Testis (tissue), 3 donors: Measurements from ENCODE around the gene HSPA6. TPM values are rescaled to one million over a fixed set of nuclear protein-coding genes. Genes with fewer than 3 reads are reported as not detected.

Experiments used
- DNase-seq: peaks from one replicate; pipeline ENCODE4 v3.0.0-alpha.2; 2019
- H3K27ac ChIP-seq, 2 donors: fragments of 200-600 bp; sonication (generic); one replicate each; pipeline ENCODE4 v1.5.1; 2019
- H3K27me3 ChIP-seq: fragments of 200-600 bp; sonication (generic); one replicate; pipeline ENCODE4 v1.5.1; 2019
- H3K36me3 ChIP-seq: fragments of 200-600 bp; sonication (generic); one replicate; pipeline ENCODE4 v1.5.1; 2017; ENCODE audit warnings: low read depth; ENCODE audit errors: missing control alignments
- H3K4me1 ChIP-seq: fragments of 200-600 bp; sonication (generic); one replicate; pipeline ENCODE4 v1.5.1; 2019
- H3K4me3 ChIP-seq, 2 donors: fragments of 200-600 bp; sonication (generic); one replicate each; pipeline ENCODE4 v1.5.1; 2017 to 2019
- H3K9me3 ChIP-seq: fragments of 200-600 bp; sonication (generic); one replicate; pipeline ENCODE4 v1.5.1; 2017
- POLR2A ChIP-seq: fragments of 450-650 bp; IDR thresholded peaks from one replicate; pipeline ENCODE4 v1.6.1; 2017; ENCODE audit warnings: antibody characterized with exemption, mild to moderate bottlenecking, moderate library complexity
- WGBS, 2 donors: methylation state at CpG; one replicate each; pipeline ENCODE4 v1.1.5; 2018; 5-methylcytosine and 5-hydroxymethylcytosine counted together
- intact Hi-C: fragments of 100-400 bp; cut with DNase I; formaldehyde crosslinking; loops from one replicate; pipeline ENCODE4 v1.15.1; 2023; ENCODE audit warnings: low total_unique reads
- polyA plus RNA-seq: library from polyadenylated mRNA; stranded (reverse); fragments of 350-450 nt; fragmentation: Illumina TruSeq; extraction: RNeasy Lipid Tissue Mini Kit (QIAGEN cat#74804); gene quantifications from one replicate; pipeline ENCODE4 v1.2.3, GENCODE V29; 2014; ENCODE audit warnings: low read depth, low replicate concordance; ENCODE audit not compliant: insufficient read depth
- total RNA-seq, 2 donors: library from RNA; depleted of rRNA; stranded (reverse); fragments of >200 nt; gene quantifications; one replicate each; pipeline ENCODE4 v1.2.3, GENCODE V29; 2016
- TF ChIP-seq, protein P1 (sequence below), 3 experiments: fragments of 450-650 bp in 2 of 3; fragments of 200-600 bp in 1 of 3; sonication (generic) in 1 of 3; IDR thresholded peaks; one replicate each; pipeline ENCODE4 v1.5.1; 2016 to 2019; ENCODE audit warnings: antibody characterized with exemption in 3 of 3, mild to moderate bottlenecking in 2 of 3, moderate library complexity in 1 of 3

HSPA6 gene
- total and polyA plus RNA-seq, 3 donors from 2014 or later, result 0.94 to 2.8 (median 2.5) TPM

DNA sequence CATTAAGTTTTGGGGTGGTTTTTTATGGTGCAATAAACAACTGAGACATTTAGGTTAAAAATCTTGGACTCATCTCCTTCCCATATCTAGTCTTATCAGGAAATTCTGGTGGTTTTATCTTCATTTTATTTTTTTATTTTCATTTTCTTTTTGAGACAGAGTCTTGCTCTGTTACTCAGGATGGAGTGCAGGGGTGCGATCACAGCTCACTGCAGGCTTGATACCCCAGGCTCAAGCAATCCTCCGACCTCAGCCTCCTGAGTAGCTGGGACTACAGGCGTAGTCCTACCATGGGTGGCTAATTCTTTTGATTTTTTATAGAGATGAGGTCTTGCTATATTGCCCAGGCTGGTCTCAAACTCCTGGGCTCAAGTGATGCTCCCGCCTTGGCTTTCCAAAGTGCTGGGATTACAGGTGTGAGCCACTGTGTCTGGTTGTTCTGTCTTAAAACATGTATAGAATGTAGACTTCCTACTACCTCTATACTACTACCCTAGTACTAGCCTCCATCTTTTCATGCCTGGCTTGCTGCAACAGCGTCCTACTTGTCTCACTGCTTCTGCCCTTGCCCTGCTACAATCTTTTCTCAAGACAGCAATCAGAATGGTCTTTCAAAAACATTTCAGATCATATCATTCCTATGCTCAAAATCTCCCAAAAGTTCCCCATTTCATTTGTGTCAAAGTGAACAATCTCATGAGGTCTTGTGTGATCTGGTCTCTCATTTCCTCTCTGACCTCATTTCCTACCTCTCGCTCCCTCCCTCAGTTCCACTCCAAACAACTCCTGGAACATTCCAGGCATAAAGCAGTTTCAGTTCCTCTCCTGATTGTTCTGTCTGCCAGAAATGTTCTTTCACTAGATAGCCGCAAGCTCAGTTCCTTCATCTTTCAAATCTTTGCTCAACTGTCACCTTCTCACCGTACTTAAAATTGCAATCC lies 25.0 kb upstream of the HSPA6 start:
- 78 to 89% methylated on average over 8 of the region's 8 CpGs for WGBS, 2 donors
- intact Hi-C loops, result no loop called here
- Histone ChIP-seq H3K4me3 (no peak overlapping the region), H3K9me3 (no peaks in the 10 kb centered on the region), H3K4me1 (no peaks in the 10 kb centered on the region), H3K27ac (no peak overlapping the region), H3K27me3 (no peaks in the 10 kb centered on the region), H3K36me3 (no peaks in the 10 kb centered on the region)
- TF ChIP-seq, protein P1, sequence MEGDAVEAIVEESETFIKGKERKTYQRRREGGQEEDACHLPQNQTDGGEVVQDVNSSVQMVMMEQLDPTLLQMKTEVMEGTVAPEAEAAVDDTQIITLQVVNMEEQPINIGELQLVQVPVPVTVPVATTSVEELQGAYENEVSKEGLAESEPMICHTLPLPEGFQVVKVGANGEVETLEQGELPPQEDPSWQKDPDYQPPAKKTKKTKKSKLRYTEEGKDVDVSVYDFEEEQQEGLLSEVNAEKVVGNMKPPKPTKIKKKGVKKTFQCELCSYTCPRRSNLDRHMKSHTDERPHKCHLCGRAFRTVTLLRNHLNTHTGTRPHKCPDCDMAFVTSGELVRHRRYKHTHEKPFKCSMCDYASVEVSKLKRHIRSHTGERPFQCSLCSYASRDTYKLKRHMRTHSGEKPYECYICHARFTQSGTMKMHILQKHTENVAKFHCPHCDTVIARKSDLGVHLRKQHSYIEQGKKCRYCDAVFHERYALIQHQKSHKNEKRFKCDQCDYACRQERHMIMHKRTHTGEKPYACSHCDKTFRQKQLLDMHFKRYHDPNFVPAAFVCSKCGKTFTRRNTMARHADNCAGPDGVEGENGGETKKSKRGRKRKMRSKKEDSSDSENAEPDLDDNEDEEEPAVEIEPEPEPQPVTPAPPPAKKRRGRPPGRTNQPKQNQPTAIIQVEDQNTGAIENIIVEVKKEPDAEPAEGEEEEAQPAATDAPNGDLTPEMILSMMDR (IDR thresholded peaks at IDR 0.05), result no peak
- no peak for TF ChIP-seq POLR2A
- DNase-seq, result no peak

DNA sequence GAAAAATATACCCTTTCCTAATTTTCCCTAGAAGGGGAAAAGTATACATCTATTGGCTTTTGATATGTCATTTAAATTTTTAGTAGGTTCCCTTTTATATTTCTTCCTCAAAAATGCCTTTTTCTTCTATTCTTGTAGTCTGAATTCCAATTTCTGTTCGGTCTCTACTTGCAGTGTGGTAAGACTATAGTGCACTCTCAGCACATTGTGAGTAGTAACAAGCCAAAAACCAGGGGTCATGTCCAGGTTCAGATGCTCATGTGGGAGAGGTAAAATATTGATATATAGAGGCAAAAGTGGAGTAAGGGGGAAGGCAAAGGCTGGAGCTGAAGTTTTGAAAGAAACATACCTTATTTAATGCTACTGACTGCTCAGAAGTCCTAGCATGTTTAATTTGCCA lies 23.1 kb upstream of the HSPA6 start:
- no peak overlapping the region for H3K27ac ChIP-seq
- no peaks in the 10 kb centered on the region for H3K9me3 ChIP-seq
- no peak overlapping the region for H3K4me3 ChIP-seq
- intact Hi-C loops, result no loop called here
- no peaks in the 10 kb centered on the region for H3K27me3 ChIP-seq
- H3K36me3 ChIP-seq, result no peaks in the 10 kb centered on the region
- no peak for DNase-seq
- no peak for TF ChIP-seq POLR2A
- 86 to 96% methylated on average over 1 of the region's 1 CpG for WGBS, 2 donors
- no peaks in the 10 kb centered on the region for H3K4me1 ChIP-seq

DNA sequence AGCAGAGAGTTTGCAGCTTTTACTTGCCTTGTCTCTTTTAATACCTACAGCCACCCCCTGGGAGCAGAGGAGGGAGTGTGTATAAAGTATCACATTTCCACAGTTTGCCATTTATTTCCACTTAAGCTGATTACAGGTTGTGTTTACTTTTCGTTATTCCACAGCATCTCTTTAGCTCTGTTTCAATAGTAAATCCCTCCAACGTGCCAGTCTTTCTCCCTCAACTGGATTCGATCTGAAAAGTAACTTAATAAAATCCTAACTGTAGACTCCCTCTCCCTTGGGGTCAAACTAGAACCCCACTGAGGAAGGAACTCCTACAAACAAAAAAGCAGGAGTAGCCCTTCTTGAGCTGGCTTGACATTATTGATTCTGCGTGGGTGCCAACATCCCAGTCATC lies 22.2 kb upstream of the HSPA6 start:
- intact Hi-C loops, result no loop called here
- H3K36me3 ChIP-seq, result no peaks in the 10 kb centered on the region
- DNase-seq, result no peak
- TF ChIP-seq, protein P1 (IDR thresholded peaks at IDR 0.05), result no peak
- TF ChIP-seq POLR2A, result no peak
- no peak overlapping the region for H3K4me3 ChIP-seq
- no peak overlapping the region for H3K27ac ChIP-seq
- no peaks in the 10 kb centered on the region for H3K4me1 ChIP-seq
- H3K27me3 ChIP-seq, result no peaks in the 10 kb centered on the region
- H3K9me3 ChIP-seq, result no peaks in the 10 kb centered on the region
- 49 to 61% methylated on average over 4 of the region's 4 CpGs for WGBS, 2 donors

DNA sequence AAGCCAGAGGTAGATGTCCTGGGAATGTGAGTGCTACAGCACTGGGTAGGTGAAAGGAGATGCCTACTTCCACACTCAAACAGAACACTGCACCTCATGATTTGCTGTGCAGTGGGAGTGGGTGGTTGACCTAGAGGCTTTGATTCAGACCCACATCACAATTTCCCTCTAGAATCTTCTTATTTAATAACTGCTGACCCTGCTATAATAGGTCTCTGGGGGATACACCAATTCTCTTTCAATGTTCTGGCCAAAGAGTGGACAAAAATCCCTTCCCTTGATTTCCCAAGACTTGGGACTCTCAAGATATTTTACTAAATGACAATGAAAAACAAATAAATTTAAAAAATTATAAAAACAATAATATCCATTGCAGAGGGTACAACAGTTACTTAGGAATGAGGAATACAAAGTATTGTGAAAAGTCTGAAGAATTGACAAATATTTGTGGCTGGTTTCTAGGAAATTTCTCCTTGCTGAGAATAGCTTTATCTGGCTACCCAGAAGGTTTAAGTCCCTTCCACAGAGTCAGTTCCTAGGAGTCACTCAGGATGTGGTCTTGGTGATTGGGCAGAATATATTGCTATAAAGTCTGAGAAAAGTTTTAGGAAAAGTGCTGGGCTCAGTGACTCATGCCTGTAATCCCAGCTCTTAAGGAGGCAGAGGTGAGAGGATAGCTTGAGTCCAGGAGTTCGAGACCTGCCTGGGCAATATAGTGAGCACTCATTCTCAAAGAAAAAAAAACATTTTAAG lies 21.5 kb upstream of the HSPA6 start:
- intact Hi-C loops, result no loop called here
- TF ChIP-seq, protein P1 (IDR thresholded peaks at IDR 0.05), result no peak
- no peak for TF ChIP-seq POLR2A
- no peaks in the 10 kb centered on the region for H3K36me3 ChIP-seq
- DNase-seq, result no peak
- H3K4me1 ChIP-seq, result no peaks in the 10 kb centered on the region
- no peaks in the 10 kb centered on the region for H3K27me3 ChIP-seq
- WGBS, 2 donors, result 42 to 57% methylated on average over 1 of the region's 1 CpG
- no peak overlapping the region for H3K4me3 ChIP-seq
- no peak overlapping the region for H3K27ac ChIP-seq
- no peaks in the 10 kb centered on the region for H3K9me3 ChIP-seq

DNA sequence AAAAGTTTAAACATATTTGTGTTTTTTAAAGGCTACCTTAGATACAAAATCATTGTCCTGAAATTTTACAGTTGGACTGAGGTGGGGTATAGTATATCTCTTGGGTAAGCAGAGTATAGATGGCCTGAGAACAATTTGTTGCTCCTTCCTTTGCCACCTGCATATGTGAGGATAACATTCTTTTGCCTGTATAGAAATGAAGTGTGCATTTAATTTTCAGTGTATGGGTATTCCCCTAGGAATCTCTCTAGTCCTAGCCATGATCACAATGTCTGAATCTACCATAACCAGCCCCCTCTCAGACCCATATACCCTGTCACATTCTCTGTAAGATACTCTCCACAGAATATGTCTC lies 21.0 kb upstream of the HSPA6 start:
- Histone ChIP-seq H3K27ac (no peak overlapping the region), H3K36me3 (no peaks in the 10 kb centered on the region), H3K9me3 (no peaks in the 10 kb centered on the region), H3K4me1 (no peaks in the 10 kb centered on the region), H3K4me3 (no peak overlapping the region), H3K27me3 (no peaks in the 10 kb centered on the region)
- intact Hi-C loops, result no loop called here
- no peak for TF ChIP-seq POLR2A
- TF ChIP-seq, protein P1 (IDR thresholded peaks at IDR 0.05), result no peak
- no peak for DNase-seq
